ENCODE measurements around the gene IL17D.

- TF ChIP-seq, protein P1, sequence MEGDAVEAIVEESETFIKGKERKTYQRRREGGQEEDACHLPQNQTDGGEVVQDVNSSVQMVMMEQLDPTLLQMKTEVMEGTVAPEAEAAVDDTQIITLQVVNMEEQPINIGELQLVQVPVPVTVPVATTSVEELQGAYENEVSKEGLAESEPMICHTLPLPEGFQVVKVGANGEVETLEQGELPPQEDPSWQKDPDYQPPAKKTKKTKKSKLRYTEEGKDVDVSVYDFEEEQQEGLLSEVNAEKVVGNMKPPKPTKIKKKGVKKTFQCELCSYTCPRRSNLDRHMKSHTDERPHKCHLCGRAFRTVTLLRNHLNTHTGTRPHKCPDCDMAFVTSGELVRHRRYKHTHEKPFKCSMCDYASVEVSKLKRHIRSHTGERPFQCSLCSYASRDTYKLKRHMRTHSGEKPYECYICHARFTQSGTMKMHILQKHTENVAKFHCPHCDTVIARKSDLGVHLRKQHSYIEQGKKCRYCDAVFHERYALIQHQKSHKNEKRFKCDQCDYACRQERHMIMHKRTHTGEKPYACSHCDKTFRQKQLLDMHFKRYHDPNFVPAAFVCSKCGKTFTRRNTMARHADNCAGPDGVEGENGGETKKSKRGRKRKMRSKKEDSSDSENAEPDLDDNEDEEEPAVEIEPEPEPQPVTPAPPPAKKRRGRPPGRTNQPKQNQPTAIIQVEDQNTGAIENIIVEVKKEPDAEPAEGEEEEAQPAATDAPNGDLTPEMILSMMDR (IDR thresholded peaks at IDR 0.05; ENCODE audit: poor library complexity) = no peak
- TF ChIP-seq EZH2 (IDR thresholded peaks at IDR 0.05; ENCODE audit: borderline replicate concordance) = no peak
Measured at GRCh38 chr13:20713751-20714150, 10.3 kb downstream of the IL17D start.

All from hepatocyte (in vitro differentiated cells).